ENCODE data around the gene TRMT2B. TPM values are rescaled to one million over a fixed set of nuclear protein-coding genes. Genes with fewer than 3 reads are reported as not detected.

Gene TRMT2B, protein sequence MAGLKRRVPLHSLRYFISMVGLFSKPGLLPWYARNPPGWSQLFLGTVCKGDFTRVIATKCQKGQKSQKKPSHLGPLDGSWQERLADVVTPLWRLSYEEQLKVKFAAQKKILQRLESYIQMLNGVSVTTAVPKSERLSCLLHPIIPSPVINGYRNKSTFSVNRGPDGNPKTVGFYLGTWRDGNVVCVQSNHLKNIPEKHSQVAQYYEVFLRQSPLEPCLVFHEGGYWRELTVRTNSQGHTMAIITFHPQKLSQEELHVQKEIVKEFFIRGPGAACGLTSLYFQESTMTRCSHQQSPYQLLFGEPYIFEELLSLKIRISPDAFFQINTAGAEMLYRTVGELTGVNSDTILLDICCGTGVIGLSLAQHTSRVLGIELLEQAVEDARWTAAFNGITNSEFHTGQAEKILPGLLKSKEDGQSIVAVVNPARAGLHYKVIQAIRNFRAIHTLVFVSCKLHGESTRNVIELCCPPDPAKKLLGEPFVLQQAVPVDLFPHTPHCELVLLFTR
- 15.0 and 16.6 TPM in 2 replicates for total RNA-seq

DNA sequence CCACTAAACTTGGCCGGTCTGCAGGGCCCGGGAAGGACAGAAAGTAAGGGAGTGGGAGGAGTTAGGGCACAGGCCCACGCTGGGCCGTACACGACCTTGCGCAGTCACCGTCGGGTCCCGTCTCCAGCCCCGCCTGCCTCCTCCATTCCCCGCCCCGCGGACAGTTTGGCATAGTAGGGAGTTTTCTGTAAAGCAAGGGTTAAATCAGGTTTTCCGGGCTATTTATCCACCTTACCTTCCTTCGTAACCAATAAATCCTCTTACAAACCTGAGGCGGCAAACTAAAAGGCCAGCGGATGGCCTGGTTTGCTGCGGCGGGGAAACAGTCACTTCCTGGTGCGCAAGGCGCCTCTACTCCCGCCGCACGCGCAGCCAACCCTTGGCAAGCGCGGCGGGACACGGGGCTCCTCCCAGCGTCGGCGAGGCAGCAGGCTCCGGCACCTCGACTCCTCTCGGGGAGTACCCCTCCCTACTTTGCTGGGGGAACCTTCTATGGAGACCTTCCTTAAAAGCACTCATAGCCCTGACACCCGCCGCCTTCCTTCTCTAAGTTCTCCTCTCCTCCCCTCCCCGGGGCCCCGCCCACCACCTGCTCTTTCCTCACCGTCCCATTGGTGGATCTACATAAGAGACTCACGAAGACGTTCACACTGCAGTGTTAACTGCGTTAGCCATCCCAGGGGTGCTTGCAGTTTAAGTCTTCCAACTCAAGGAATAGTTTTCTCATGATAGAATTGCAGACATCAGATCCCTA is at the start of gene TRMT2B:
Gene TRMT2B, minus strand, starts transcription at position 563 of the 754 bp plus-strand sequence. CDS start 9,822 bp downstream, outside the sequence.

GRCh38 chrX:101097546-101098453 is 45.9 kb upstream of the TRMT2B start, which contains the start of gene CENPI:
TSS of gene CENPI (plus strand) at chrX:101098204. CDS start at chrX:101101071, 2,867 bp downstream.

GRCh38 chrX:101078716-101079598 is 27.0 kb upstream of the TRMT2B start, which contains the start of gene TMEM35A:
TSS of gene TMEM35A (plus strand) at chrX:101078879. CDS start at chrX:101079003, 124 bp downstream.

GRCh38 chrX:100969408-100969807 is 82.5 kb downstream of the TRMT2B start, which contains the start of gene ARL13A:
TSS of gene ARL13A (plus strand) at chrX:100969708. CDS start at chrX:100973690, 3,982 bp downstream.

Other genes with a start within 250 kb of the TRMT2B start
- gene CSTF2, start 231.7 kb downstream of the TRMT2B start, total RNA-seq = 7.6 and 9.8 TPM in 2 replicates
- gene NOX1, start 177.8 kb downstream of the TRMT2B start, total RNA-seq = not detected in 2 replicates
- 0.11 TPM in 1 of 2 replicates, not detected in the other for gene XKRX, start 123.2 kb downstream of the TRMT2B start, total RNA-seq
- gene ARL13A, start 82.4 kb downstream of the TRMT2B start, total RNA-seq = not detected in 2 replicates
- 0.52 and 0.86 TPM in 2 replicates for gene TMEM35A, start 26.8 kb upstream of the TRMT2B start, total RNA-seq
- 8.5 and 13.0 TPM in 2 replicates for gene CENPI, start 46.1 kb upstream of the TRMT2B start, total RNA-seq
- gene DRP2, start 167.7 kb upstream of the TRMT2B start, total RNA-seq = 0.13 and 0.22 TPM in 2 replicates
- gene TAF7L, start 239.2 kb upstream of the TRMT2B start, total RNA-seq = 0.22 and 0.26 TPM in 2 replicates

Data from articular chondrocyte of knee joint (primary cell).